Activated T-cell treated with anti-CD3 and anti-CD28 coated beads, Interleukin-2, amount 50 U/mL, for 4 hours (primary cell): ENCODE measurements around the gene HOXD10. TPM values are rescaled to one million over a fixed set of nuclear protein-coding genes. Genes with fewer than 3 reads are reported as not detected.

Experiments used
- ATAC-seq, 2 donors: fragments of 200-7000 bp; cut with Tn5 transposase; one replicate each; pipeline ENCODE4 v1.10.0; 2021
- DNase-seq: peaks from one replicate; pipeline ENCODE4 v3.0.0-alpha.2; 2020
- H3K27me3 Mint-ChIP-seq: one replicate; pipeline ENCODE4 v1.8.0; 2021; ENCODE audit warnings: low read depth, mixed read lengths
- H3K36me3 Mint-ChIP-seq: one replicate; pipeline ENCODE4 v1.8.0; 2022; ENCODE audit warnings: mixed read lengths; ENCODE audit not compliant: insufficient read depth
- H3K4me1 Mint-ChIP-seq: one replicate; pipeline ENCODE4 v1.8.0; 2021; ENCODE audit warnings: low read depth, mixed read lengths
- H3K4me3 Mint-ChIP-seq: one replicate; pipeline ENCODE4 v1.8.0; 2021; ENCODE audit warnings: mild to moderate bottlenecking, moderate library complexity, mixed read lengths
- H3K9me3 Mint-ChIP-seq: one replicate; pipeline ENCODE4 v1.8.0; 2021; ENCODE audit warnings: mixed read lengths
- total RNA-seq, 3 donors: library from RNA; stranded (reverse); gene quantifications; one replicate each; pipeline ENCODE4 v1.2.1, GENCODE V29; 2021

The HOXD10 gene
- total RNA-seq, 3 donors from 2014 or later: not detected

- peaks cover 7% of the 10 kb centered on the region for H3K4me1 Mint-ChIP-seq
- no peaks in the 10 kb centered on the region for H3K36me3 Mint-ChIP-seq
- ATAC-seq (peak in 1 of 2 donors; percentile 18), DNase-seq (no peak)
- no peak overlapping the region for H3K4me3 Mint-ChIP-seq
- peaks cover 26% of the 10 kb centered on the region for H3K9me3 Mint-ChIP-seq
- H3K27me3 Mint-ChIP-seq: peaks cover 81% of the 10 kb centered on the region
These were observed 36.6 kb upstream of the HOXD10 start for GRCh38 chr2:176079831-176080539.

- Mint-ChIP-seq H3K4me1 (peaks cover 7% of the 10 kb centered on the region), H3K36me3 (no peaks in the 10 kb centered on the region), H3K9me3 (peaks cover 22% of the 10 kb centered on the region), H3K4me3 (no peak overlapping the region), H3K27me3 (peaks cover 81% of the 10 kb centered on the region)
- ATAC-seq: peak in 1 of 2 donors; percentile 23
- DNase-seq: no peak
These were observed 35.8 kb upstream of the HOXD10 start for GRCh38 chr2:176080540-176081375.

- Mint-ChIP-seq H3K4me3 (no peak overlapping the region), H3K36me3 (no peaks in the 10 kb centered on the region), H3K4me1 (peaks cover 7% of the 10 kb centered on the region), H3K9me3 (peaks cover 17% of the 10 kb centered on the region), H3K27me3 (peaks cover 80% of the 10 kb centered on the region)
- ATAC-seq (no peak), DNase-seq (no peak)
These were observed 35.2 kb upstream of the HOXD10 start for GRCh38 chr2:176081376-176081836.

- Mint-ChIP-seq H3K4me3 (no peak overlapping the region), H3K4me1 (peaks cover 7% of the 10 kb centered on the region), H3K36me3 (no peaks in the 10 kb centered on the region), H3K9me3 (peaks cover 13% of the 10 kb centered on the region), H3K27me3 (peaks cover 82% of the 10 kb centered on the region)
- no peak for ATAC-seq
- DNase-seq: no peak
These were observed 34.6 kb upstream of the HOXD10 start for GRCh38 chr2:176081837-176082524.

GRCh38 chr2:176082525-176082823, 34.1 kb upstream of the HOXD10 start:
- no peak for DNase-seq
- H3K4me1 Mint-ChIP-seq: peaks cover 7% of the 10 kb centered on the region
- no peak for ATAC-seq
- peaks cover 13% of the 10 kb centered on the region for H3K9me3 Mint-ChIP-seq
- H3K36me3 Mint-ChIP-seq: no peaks in the 10 kb centered on the region
- H3K27me3 Mint-ChIP-seq: peaks cover 83% of the 10 kb centered on the region
- H3K4me3 Mint-ChIP-seq: no peak overlapping the region

GRCh38 chr2:176082824-176083751, 33.5 kb upstream of the HOXD10 start:
- Mint-ChIP-seq H3K9me3 (peaks cover 13% of the 10 kb centered on the region), H3K4me1 (peaks cover 7% of the 10 kb centered on the region), H3K36me3 (no peaks in the 10 kb centered on the region), H3K4me3 (no peak overlapping the region), H3K27me3 (peaks cover 89% of the 10 kb centered on the region)
- no peak for ATAC-seq
- no peak for DNase-seq

- ATAC-seq (no peak), DNase-seq (no peak)
- Mint-ChIP-seq H3K36me3 (no peaks in the 10 kb centered on the region), H3K27me3 (peaks cover 89% of the 10 kb centered on the region), H3K9me3 (peaks cover 9% of the 10 kb centered on the region), H3K4me1 (peaks cover 11% of the 10 kb centered on the region), H3K4me3 (no peak within 1 kb of the TSS)
These were observed 32.7 kb upstream of the HOXD10 start, which contains the start of gene EVX2 for GRCh38 chr2:176083796-176084261. Gene EVX2, minus strand, starts transcription at chr2:176083962. Its CDS starts 186 bp downstream, at chr2:176083776.

- H3K27me3 Mint-ChIP-seq: peaks cover 89% of the 10 kb centered on the region
- H3K9me3 Mint-ChIP-seq: peaks cover 5% of the 10 kb centered on the region
- no peak overlapping the region for H3K4me3 Mint-ChIP-seq
- H3K36me3 Mint-ChIP-seq: no peaks in the 10 kb centered on the region
- ATAC-seq: no peak
- peaks cover 4% of the 10 kb centered on the region for H3K4me1 Mint-ChIP-seq
- no peak for DNase-seq
These were observed 31.9 kb upstream of the HOXD10 start for GRCh38 chr2:176084611-176085119.

- no peak for DNase-seq
- H3K27me3 Mint-ChIP-seq: peaks cover 94% of the 10 kb centered on the region
- peaks cover 5% of the 10 kb centered on the region for H3K9me3 Mint-ChIP-seq
- peak overlapping the region; percentile 16 for H3K4me3 Mint-ChIP-seq
- H3K4me1 Mint-ChIP-seq: peaks cover 4% of the 10 kb centered on the region
- no peak for ATAC-seq
- H3K36me3 Mint-ChIP-seq: no peaks in the 10 kb centered on the region
These were observed 31.3 kb upstream of the HOXD10 start for GRCh38 chr2:176085120-176085788.

- peaks cover 8% of the 10 kb centered on the region for H3K9me3 Mint-ChIP-seq
- peak overlapping the region; percentile 33 for H3K4me3 Mint-ChIP-seq
- DNase-seq: no peak
- ATAC-seq: no peak
- peaks cover 97% of the 10 kb centered on the region for H3K27me3 Mint-ChIP-seq
- peaks cover 4% of the 10 kb centered on the region for H3K4me1 Mint-ChIP-seq
- H3K36me3 Mint-ChIP-seq: no peaks in the 10 kb centered on the region
These were observed 30.5 kb upstream of the HOXD10 start for GRCh38 chr2:176085861-176086771.

GRCh38 chr2:176087330-176088047, 29.1 kb upstream of the HOXD10 start:
- no peak for ATAC-seq
- no peak overlapping the region for H3K4me3 Mint-ChIP-seq
- DNase-seq: no peak
- peaks cover 9% of the 10 kb centered on the region for H3K9me3 Mint-ChIP-seq
- H3K27me3 Mint-ChIP-seq: peaks cover 95% of the 10 kb centered on the region
- no peaks in the 10 kb centered on the region for H3K36me3 Mint-ChIP-seq
- peaks cover 7% of the 10 kb centered on the region for H3K4me1 Mint-ChIP-seq
